ENCODE results near the gene CCDC50. TPM values are rescaled to one million over a fixed set of nuclear protein-coding genes. Genes with fewer than 3 reads are reported as not detected.

The CCDC50 gene
- total RNA-seq, 1 experiment from 2014 or later: 124 TPM

DNA sequence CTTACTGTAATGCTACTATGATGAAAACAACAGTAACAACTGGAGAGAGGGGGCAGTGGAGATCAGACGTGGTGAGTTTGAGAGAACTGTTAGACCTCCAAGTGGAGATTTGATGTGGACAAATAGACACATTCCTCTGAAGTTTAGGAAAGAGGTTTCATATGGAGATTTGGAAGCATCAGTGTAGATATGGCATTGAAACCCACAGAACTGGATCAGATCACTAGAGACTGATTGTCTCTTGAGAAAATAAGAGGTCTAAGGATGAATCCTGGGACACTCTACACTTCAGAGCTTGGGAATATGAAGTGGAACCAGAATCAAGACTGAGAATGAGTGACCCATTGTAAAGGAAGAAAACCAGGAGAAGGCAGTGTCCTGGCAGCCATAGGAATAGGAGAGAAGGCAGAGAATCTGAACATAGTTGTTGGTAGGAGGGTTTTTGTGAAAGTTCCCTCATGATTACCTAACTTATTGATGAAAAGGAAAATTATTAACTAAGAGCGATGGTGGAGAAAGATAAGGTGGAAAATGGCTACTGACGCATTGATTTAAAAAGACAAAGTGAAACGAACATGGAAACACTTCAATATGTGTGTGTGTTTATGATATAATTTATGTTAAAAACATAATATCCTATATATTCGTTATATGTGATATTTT is 102.1 kb downstream of the CCDC50 start:
- H3K36me3 Mint-ChIP-seq (ENCODE audit: insufficient read depth, unreplicated experiment): no peaks in the 10 kb centered on the region
- H3K9me3 Mint-ChIP-seq (ENCODE audit: low read depth, unreplicated experiment): no peaks in the 10 kb centered on the region
- intact Hi-C loops (cut with micrococcal nuclease; ENCODE audit: unreplicated experiment): loop anchor here (2.0 to 5.0 kb wide), 2 partner anchors 46 to 526 kb away; no protein-coding TSS in a partner anchor
- peak overlapping the region; percentile 79 for H3K27ac Mint-ChIP-seq (ENCODE audit: unreplicated experiment)
- peak overlapping the region; percentile 18 for H3K4me3 Mint-ChIP-seq (ENCODE audit: low read depth, unreplicated experiment)
- peaks cover 27% of the 10 kb centered on the region for H3K4me1 Mint-ChIP-seq (ENCODE audit: low read depth, unreplicated experiment)
- CTCF ChIA-PET: interaction anchor here (0.6 kb wide), 1 partner anchor 77 kb away, joined by 4 read pairs; no protein-coding TSS in a partner anchor
- no TSS peak for BruUV-seq (replicated peaks)
- DNase-seq: peak; percentile 24
- H3K27me3 Mint-ChIP-seq (ENCODE audit: unreplicated experiment): no peaks in the 10 kb centered on the region
- TF ChIP-seq, protein P1, sequence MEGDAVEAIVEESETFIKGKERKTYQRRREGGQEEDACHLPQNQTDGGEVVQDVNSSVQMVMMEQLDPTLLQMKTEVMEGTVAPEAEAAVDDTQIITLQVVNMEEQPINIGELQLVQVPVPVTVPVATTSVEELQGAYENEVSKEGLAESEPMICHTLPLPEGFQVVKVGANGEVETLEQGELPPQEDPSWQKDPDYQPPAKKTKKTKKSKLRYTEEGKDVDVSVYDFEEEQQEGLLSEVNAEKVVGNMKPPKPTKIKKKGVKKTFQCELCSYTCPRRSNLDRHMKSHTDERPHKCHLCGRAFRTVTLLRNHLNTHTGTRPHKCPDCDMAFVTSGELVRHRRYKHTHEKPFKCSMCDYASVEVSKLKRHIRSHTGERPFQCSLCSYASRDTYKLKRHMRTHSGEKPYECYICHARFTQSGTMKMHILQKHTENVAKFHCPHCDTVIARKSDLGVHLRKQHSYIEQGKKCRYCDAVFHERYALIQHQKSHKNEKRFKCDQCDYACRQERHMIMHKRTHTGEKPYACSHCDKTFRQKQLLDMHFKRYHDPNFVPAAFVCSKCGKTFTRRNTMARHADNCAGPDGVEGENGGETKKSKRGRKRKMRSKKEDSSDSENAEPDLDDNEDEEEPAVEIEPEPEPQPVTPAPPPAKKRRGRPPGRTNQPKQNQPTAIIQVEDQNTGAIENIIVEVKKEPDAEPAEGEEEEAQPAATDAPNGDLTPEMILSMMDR (IDR thresholded peaks at IDR 0.05; ENCODE audit: unreplicated experiment): no peak

DNA sequence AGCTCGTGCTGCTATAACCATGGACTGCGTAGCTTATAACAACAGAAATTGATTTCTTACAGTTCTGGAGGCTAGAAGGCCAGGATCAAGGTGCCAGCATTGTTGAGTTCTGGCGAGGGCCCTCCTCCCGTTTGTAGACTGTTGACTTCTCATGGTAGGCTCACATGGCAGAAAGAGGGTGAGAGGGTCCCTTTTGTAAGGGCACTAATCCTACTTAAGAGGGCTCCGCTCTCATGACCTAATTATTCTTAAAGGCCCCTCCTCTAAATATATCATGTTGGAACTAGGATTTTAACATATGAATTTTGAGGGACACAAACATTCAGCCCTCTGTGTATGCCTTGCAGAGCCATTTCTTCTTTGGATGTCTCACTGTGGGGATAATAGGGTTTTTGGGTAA is 103.0 kb downstream of the CCDC50 start:
- Mint-ChIP-seq H3K9me3 (ENCODE audit: low read depth, unreplicated experiment) (no peaks in the 10 kb centered on the region), H3K4me3 (ENCODE audit: low read depth, unreplicated experiment) (no peak overlapping the region), H3K4me1 (ENCODE audit: low read depth, unreplicated experiment) (peaks cover 27% of the 10 kb centered on the region), H3K36me3 (ENCODE audit: insufficient read depth, unreplicated experiment) (no peaks in the 10 kb centered on the region), H3K27ac (ENCODE audit: unreplicated experiment) (no peak overlapping the region), H3K27me3 (ENCODE audit: unreplicated experiment) (no peaks in the 10 kb centered on the region)
- DNase-seq: no peak
- BruUV-seq (replicated peaks): no TSS peak
- intact Hi-C loops (cut with micrococcal nuclease; ENCODE audit: unreplicated experiment): loop anchor here (5.0 kb wide), 1 partner anchor 525 kb away; no protein-coding TSS in a partner anchor
- CTCF ChIA-PET: no interaction called here
- TF ChIP-seq, protein P1 (IDR thresholded peaks at IDR 0.05; ENCODE audit: unreplicated experiment): no peak

DNA sequence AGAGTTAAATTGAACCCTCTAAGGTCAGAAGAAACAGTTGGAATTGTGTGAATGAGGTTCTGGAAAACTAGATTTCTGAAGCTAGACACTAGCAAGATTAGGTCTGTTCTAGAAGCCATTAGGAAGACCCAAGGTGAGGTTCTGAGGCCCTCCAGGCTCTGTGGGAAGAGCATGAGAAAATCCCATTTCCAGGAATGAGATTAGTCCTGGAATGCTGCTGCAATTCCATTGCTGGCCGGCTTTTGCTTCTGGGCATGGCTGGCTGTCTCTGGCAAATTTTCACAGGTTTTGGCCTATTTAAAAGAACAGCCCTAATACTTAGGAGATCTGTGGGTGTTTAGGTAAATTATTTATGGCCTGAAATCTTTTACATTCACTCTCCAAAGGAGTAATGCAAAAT is 104.8 kb downstream of the CCDC50 start:
- no peak for DNase-seq
- TF ChIP-seq, protein P1 (IDR thresholded peaks at IDR 0.05; ENCODE audit: unreplicated experiment): no peak
- no TSS peak for BruUV-seq (replicated peaks)
- Mint-ChIP-seq H3K4me3 (ENCODE audit: low read depth, unreplicated experiment) (no peak overlapping the region), H3K27ac (ENCODE audit: unreplicated experiment) (no peak overlapping the region), H3K4me1 (ENCODE audit: low read depth, unreplicated experiment) (peaks cover 27% of the 10 kb centered on the region), H3K9me3 (ENCODE audit: low read depth, unreplicated experiment) (no peaks in the 10 kb centered on the region), H3K27me3 (ENCODE audit: unreplicated experiment) (no peaks in the 10 kb centered on the region), H3K36me3 (ENCODE audit: insufficient read depth, unreplicated experiment) (no peaks in the 10 kb centered on the region)
- CTCF ChIA-PET: interaction anchor here (0.6 to 1.0 kb wide), 2 partner anchors 66 to 996 kb away, joined by 3 read pairs; no protein-coding TSS in a partner anchor
- intact Hi-C loops (cut with micrococcal nuclease; ENCODE audit: unreplicated experiment): loop anchor here (5.0 kb wide), 1 partner anchor 523 kb away; no protein-coding TSS in a partner anchor

DNA sequence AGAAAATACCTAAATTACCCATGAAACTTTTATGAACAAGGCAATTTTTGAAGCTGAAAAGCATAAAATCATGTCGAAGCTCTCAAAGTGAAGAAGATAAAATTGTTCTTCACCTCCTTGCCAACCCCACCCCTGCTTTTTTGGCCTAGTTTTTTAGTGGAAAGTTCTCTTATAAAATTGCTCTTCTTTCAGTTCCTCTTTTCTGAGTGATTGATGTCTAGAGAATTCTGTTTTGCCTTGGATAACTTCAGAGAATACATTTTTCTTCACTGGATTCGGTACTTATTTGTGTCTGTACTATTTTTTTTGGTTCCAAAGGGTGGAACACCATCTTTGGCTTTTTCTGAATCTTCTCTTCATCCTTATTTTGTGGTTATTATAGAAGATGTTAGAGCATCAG is 106.8 kb downstream of the CCDC50 start:
- no TSS peak for BruUV-seq (replicated peaks)
- no peaks in the 10 kb centered on the region for H3K27me3 Mint-ChIP-seq (ENCODE audit: unreplicated experiment)
- intact Hi-C loops (cut with micrococcal nuclease; ENCODE audit: unreplicated experiment): no loop called here
- H3K9me3 Mint-ChIP-seq (ENCODE audit: low read depth, unreplicated experiment): no peaks in the 10 kb centered on the region
- peaks cover 9% of the 10 kb centered on the region for H3K4me1 Mint-ChIP-seq (ENCODE audit: low read depth, unreplicated experiment)
- CTCF ChIA-PET: no interaction called here
- no peaks in the 10 kb centered on the region for H3K36me3 Mint-ChIP-seq (ENCODE audit: insufficient read depth, unreplicated experiment)
- TF ChIP-seq, protein P1 (IDR thresholded peaks at IDR 0.05; ENCODE audit: unreplicated experiment): no peak
- DNase-seq: no peak
- H3K27ac Mint-ChIP-seq (ENCODE audit: unreplicated experiment): no peak overlapping the region
- no peak overlapping the region for H3K4me3 Mint-ChIP-seq (ENCODE audit: low read depth, unreplicated experiment)
